Hematopoietic multipotent progenitor cell treated with erythropoietin and hydrocortisone succinate and interleukin-3 and kit ligand, for 17 days (in vitro differentiated cells): ENCODE results near the gene TEC.
A peak's percentile ranks its signal among the peaks of the same experiment; 100 is the strongest.

ENCODE experiments used
- DNase-seq: peaks from one replicate; pipeline ENCODE4 v3.0.0-alpha.2; 2015; ENCODE audit warnings: low spot score

The TEC gene

DNA sequence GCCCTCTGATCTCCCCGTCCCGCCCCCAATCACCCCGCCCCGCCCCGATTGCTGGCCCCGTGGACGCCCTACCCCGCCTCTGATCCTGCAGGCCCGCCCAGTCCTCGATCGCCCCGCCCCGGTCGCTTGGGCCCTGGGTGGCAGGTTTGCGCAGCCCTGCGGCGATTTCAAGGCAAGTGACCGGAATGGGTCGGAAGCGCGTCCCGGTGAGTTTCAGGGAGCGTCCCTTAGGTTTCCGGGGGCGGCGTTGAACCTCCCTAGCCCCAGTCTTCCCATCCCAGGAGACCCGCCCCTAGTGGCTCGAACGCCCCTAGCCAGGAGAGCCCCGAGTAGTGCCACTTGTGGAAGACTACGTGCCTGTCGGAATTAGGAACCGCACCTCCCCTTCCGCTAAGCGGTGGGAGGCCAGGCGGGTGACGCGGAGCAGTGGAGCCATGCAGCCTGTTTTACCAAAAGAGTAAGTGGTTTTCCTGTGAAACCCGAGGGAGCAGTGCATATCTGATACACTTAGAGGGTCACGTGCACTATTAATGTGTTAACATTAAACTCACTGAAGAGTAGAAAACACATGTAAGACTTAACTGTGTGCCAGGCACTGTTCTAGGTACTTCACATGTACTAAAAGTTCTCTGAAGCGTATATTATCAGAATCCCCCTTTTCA is 354 bp upstream of the TEC start:
- DNase-seq, result peak; percentile 95

DNA sequence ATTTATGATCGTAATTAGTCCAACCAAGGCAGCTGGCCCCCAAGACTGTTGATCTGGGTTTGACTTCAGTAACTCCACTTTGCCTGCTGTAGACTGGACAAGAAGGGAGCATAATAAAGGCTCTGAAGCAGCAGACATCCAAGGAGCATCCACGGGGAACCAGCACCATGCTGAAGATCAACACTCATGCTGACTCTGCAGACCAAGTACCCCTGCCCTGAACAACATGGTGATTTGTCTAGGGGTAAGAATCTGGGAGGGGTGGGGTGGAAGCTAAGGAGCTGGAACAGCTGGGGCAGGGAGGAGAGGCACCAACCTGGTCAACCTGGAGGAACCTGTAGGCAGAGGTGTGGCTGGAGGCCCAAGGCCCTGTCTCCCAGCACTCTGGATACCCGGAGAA is 2.1 kb downstream of the TEC start:
- DNase-seq, result peak; percentile 3

DNA sequence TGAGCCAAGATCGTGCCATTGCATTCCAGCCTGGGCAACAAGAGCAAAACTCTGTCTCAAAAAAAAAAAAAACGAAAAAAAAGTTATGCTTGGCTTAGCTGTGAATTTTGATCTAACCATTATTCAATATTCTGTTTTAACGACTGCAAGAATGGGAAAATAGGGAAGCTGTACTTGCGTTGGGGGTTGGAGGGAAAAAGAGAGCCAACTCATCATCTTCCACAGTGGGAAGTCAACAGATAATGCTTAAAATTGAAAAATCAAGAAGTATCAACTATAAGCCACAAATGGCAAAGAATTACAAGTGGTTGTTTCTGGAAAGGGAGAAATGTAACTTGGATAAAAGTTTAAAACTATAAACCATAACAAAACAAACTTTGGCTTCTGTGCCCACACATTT is 2.9 kb downstream of the TEC start:
- DNase-seq, result no peak

DNA sequence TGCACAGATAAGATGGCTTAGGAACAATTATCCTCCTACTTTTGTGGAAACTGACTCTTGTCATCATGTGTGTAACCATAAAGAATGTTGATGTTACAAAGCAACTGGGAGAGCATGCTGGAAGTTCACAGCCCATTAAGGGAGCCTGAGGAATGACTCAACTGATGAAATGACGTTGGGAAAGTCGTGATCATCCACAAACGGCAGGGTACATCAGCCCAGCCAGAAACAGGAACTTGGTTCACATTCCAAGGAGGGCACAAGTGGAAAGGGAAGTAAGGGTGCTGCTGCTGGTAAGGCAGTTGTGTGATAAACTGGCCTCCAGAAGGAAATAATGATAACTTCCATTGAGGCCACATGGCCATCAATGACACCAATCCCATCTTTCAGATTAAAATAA is 6.7 kb downstream of the TEC start:
- no peak for DNase-seq

DNA sequence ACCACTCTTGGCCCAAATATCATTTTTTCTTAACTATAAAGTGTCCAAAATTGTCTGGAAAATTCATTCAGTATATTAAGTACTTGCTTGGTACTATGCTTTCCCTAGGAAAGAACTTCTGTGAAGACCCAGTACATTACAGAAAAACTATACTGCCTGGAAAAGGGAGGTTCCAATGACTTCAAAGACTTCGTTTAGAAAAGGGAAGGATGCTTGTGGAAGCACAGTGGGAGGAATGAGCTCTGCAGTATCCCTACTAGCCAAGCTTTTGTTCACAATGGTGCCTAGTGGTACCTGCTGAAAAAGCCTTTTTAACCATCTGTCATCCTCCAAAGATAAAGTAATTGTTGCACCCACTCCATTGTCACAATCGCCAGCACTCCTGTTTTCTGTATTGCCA is 7.2 kb downstream of the TEC start:
- DNase-seq, result no peak

DNA sequence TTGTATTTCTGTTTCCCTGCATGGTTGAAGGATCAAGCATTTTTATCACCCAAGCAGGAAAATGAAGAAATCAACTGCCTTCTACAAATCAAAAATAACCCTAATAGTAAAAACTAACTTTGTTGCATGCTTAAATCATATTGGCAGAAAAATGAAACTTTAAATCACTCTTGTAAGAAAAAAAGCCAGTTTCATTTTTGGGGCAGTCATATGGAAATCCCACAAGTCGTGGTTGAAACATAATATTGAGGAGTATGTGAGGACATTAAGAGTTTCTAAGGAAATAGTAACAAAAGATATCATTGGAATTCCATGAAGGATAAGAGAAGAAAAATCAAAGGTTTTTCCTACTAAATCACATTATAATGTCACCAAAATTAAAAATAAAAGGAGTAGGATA is 8.4 kb downstream of the TEC start:
- DNase-seq, result no peak

DNA sequence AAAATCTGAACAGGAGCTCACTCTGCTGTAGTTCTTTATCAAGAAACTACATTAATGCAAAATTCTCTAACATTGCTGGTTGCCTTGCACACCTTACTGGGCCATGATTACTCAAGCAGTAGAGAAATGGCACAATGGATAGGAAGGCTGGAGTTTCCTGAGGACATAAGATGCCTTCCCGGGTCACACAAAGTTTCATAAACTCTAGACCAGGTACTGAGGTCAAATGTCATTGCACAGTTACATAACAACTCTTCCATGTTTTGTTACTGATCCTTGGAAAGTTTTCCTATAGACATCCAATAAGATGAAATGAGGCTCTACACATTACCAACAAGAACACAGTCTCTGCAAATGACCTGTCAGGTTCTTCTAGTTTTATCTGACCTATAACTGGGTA is 9.9 kb downstream of the TEC start:
- no peak for DNase-seq

DNA sequence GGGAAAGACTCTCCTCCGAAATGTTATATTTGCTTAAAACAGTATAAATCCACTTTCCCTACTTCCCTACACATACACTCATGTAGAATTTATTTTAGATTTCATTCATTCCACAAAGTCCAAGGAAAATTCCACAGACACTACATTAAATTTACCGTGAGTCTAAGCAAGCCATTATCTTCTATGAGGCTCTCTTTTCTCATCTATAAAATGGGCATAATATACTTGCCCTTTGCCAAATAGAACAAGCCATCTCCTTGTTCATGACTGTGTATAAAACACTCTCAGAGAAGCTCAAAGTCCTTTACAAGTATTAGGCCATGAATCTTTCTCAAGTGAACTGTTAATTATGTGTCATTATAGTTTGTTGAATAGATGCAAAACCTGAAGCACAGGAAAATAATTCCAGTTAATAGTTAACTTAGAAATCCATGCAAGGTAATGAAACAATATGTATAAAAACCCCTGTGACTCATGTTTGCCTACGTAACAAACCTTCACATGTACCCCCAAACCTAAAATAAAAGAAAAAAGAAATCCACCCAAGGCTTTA is 10.7 kb downstream of the TEC start:
- no peak for DNase-seq

DNA sequence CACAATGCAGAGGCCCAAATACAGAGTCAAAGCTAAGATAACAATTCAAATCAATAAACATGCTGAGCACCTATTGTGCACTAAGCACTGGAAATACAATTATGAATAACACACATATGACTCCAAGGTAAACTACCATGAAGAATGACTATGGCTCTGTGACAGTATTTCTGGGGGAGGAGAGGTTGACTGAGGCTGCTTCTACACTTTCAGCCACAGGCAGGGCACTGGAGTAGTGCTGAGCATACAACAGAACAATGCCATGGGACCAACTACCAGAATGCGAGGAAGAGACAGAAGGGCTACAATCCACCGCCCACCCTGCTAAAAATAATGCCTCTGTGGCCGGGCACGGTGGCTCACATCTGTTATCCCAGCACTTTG is 13.7 kb downstream of the TEC start:
- no peak for DNase-seq

DNA sequence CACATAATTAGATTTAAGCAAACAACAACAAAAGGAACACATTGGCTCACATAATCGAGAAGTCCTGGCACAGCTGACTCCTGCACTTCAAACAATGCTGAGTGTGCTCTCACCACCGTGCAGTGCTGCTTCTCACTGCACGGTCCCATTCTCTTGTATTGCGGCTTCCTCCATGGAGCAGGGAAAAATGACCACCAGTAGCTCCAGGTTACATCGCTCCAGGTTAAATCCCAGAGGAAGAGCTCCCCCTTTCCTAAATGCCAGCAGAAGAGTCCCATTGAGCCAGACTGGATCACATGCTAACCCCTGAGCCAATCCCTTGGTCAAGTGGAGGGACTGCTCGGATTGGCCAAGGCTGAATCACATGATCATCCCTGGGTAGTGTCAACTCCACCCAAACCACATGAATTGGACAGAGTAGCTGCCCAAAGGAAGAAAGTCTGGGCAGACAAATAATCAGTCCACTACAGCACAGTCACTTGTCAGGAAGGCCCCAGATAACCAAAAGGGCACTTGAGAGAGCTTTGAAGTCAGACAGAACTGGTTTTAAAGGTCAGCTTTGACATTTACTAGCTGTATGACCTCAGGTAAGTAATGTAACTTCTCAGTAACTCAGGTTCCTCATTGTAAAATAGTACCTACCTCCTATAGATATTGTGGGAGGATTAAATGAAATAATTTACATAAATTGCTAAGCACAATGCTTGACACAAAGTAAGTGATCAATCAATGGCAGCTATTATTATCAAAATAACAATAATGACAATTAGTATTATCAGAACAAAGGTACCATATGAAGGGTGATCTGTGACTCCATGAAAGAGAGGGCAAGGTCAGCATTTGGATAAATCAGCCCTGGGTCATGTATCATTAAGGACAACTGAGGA is 14.3 kb downstream of the TEC start:
- peak; percentile 75 for DNase-seq

DNA sequence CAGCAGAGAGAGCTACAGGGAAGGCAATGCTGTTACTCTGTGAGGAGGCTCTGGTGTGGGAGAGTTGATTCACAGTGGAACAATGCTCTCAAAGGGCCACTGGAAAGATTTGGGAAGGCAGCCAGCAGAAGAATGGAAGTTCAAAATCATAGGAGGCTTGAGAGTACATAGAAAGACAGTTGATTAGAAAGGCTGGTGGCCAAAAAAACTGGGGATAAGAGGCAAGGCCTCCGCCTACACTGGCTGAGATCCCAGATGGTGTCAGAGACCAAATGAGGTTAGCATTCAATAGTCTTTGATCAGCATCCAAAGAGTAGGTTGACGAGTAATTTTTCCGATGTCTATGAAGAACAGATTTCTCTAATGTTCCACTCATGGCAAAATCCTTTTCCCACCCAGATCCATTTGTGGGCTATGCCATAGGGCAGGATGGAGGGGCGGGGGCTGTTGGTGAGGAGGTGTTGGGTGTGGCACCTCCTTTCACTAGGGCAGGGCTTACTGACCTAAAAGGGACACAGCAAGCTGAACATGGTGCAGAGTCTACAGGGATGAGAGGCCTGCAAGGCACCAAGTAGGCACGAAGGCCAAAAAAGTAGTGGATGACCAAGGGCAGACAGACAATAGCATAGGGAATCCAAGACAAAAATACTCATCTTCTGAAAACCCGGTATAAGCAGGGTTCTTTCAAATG is 15.1 kb downstream of the TEC start:
- DNase-seq, result peak; percentile 67

DNA sequence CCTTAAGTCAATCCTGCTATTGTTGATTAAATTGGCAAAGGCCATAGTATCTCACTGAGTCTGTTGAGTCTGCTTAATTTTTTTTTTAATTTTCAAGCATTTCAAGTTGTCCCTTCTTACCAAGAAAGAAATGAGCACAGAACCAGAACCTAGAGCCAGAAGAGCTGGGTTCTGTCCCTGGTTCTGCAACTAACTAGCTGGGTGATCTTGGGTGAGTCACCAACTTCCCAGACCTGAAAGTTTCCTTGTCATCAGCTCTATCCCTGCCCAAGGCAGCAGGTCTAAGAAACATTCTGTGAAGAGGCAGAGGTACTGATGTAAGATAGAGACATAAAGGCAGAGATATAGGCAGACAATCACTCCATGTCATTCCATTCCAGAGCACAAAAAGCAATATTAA is 17.3 kb downstream of the TEC start:
- no peak for DNase-seq

DNA sequence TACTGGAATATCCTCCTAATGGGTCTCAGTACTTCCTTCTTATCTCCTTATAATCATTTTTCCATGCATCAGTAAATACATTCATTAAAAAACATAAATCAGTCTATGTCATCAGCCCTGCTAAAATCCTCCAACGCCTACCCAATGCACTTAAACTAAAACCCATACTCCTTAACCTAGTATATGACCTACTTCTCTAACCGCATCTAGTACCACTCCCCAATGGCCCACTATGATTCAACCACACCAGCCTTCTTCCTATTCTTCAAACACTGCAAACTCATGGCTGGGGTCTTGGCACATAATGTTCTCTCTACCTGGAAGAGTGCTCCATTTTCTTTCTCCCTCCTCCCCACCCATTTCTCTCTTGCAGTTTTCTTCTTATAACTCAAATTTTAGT is 18.7 kb downstream of the TEC start:
- DNase-seq, result no peak

DNA sequence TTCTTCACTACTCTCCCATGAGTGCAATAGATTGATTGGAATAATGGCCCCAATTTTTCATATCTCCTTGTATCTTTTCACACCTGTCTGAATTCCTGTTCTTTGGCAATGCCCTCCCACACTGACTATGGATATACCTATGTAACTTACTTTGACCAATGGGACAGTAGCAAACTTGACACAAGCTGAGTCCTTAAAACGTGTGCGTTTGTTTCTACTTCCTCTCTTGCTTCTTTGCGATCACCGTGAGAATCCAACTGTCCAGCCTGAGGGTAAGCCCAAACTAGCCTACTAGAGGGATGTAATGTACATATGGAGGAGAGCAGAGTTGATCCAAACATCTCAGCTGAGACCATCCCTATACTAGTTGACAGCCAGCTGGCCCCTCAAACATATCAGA is 19.3 kb downstream of the TEC start:
- DNase-seq, result no peak

DNA sequence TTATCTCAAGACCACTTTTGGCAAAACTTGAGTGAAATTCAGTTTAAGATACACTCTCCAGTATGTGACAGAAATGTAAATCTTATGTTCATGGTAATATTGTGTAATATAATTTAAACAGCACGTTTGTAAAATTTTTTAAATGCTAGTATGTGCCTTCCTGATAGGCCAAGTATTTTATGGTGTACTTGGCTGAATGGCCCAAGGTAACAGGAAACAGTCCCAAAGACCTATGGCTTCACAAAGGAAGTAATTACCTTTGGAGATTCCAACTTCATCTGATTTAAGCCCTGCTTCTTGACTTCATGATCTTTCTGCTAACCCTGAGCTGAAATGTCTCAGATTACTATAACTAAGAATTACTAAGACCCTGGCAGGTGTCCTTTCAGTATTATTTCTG is 20.3 kb downstream of the TEC start:
- DNase-seq, result no peak

DNA sequence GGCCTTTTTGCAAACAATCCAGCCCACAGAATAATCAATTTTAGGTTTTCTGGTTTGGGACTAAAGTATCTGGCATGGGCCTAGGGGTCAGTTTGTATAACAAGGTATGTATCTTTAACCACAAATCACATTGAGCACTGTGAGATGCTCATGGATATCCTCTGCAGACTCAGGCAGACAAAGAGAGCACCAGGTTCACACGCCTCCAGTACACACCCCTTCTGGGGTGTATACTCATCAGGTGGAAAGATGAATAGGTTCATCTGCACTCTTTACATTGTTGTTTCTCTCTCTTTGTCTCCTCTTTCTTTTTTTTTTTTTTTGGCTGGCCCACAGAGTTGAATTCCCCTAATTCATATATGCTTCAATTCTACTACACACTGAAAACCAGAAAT is 21.1 kb downstream of the TEC start:
- DNase-seq, result no peak

DNA sequence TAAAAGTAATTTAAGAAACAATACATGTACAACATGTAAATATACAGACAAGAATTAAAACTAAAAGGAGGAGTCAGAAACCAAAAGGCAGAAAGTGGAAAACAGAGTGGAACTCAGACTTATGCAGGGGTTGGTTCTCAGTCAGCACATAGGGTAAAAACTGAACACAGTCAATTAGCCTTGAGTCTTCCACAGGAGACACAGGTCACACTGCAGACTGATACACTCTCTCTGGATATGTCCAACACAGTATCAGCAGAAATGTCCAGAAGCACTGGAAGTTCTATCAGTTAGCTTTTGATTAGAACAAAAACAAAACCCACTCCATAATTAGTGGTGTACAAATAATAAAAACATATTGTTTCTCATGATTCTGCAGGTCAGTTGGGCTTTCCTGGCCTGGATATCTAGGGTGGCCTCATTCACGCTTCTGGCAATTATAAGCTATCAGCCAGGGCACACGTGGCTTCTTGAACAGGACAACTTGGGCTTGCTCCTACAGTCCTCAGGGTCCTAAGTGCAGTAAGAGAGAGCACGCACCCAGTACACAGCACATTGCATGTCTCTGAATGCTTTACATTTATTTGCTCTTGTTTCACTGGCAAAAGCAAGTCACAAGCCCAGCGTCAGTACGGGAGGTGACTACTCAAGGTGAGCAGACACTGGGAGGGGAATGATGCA is 21.6 kb downstream of the TEC start:
- DNase-seq, result no peak

DNA sequence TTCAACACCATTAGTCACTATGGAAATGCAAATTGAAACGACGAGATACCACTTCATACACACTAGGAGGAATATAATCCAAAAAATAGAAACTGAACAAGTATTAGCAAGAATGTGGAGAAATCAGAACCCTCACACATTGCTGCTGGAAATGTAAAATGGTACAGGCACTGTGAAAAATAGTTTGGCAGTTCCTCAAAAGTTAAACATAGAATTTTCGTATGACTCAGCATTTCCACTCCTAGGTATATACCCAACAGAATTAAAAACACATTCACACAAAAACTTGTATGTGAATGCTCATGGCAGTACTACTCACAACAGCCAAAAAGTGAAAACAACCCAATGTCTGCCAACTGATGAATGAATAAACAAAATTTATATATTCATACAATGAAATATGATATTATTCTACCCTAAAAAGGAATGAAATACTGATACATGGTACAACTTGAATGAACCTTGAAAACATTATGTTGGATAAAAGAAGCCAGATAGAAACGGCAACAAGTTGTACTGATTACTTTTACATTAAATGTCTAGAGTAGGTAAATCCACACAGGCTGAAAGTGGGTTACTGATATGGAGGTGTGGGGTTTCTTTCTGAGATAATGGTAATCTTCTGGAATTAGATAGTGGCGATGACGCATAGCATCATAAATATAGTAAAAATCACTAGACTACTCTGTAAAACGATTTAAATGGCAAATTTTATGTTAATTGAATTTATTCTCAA is 22.3 kb downstream of the TEC start:
- peak; percentile 62 for DNase-seq

DNA sequence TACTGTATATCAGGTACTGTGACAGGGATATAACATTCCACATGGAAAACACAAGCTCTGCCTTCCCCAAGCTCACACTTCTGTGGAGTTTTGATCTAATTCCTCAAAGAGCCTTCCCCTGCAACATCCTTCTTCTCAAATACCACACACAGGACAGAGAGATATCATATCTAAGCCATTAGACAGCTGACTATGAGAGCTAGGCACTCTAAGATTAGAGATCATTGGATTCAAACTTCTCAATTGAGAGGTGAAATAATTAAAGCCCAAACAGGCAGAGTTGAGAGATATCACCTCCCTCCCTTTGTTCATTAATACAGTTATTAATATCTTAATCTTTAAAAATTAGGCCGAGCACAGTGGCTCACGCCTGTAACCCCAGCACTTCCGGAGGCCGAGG is 25.0 kb downstream of the TEC start:
- DNase-seq, result no peak

DNA sequence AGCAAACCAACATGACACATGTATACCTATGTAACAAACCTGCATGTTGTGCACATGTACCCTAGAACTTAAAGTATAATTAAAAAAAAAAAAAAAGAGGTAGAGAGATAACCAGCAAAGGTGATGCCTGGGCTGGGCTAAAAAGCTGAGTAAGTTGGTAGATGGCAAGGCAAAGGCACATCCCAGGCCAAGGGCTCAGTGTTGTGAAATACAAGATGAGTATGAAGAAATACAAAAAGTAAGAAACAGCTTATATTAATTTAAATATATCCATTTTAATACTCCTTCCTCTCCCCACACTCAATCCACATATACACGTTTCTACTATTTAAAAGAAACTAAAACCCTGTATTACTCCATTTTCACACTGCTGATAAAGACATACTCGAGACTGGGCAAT is 25.8 kb downstream of the TEC start:
- DNase-seq, result no peak

DNA sequence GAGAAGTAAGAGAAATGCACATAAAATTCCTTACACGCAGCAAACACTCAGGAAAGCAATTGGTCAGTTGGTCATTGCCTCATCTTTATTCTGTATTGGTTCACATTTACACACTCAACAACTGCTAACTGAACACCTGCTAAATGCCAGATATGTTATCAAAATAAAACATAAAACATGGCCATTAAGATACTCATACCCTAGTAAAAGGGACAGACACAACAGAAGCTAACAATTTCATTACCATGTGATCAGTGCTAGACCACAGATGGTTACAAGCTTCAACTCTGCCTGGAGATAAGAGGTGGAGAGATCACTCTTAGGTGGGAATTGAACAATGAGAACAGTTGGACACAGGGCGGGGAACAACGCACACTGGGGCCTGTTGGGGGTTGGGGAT is 26.2 kb downstream of the TEC start:
- no peak for DNase-seq
